Endothelial cell of umbilical vein (primary cell): Measurements from ENCODE around the gene IFNG-AS1. TPM values are rescaled to one million over a fixed set of nuclear protein-coding genes. Genes with fewer than 3 reads are reported as not detected.
A peak's percentile ranks its signal among the peaks of the same experiment; 100 is the strongest.

ENCODE experiments used
- BruUV-seq: library from RNA; stranded (reverse); fragments of 400-500 nt; replicated peaks from 2 replicates; lab custom pipeline; 2021; lab: Mats Ljungman, UMichigan
- CTCF ChIA-PET: fragments of 300-600, 350-600 bp; sonication (Branson Sonifier 250); formaldehyde crosslinking; loops from one replicate; lab custom pipeline; 2021; ENCODE audit warnings: antibody characterized with exemption, inconsistent platforms; lab: Charles Lee
- POLR2A ChIA-PET: fragments of 300-600, 350-600 bp; sonication (Branson Sonifier 250); formaldehyde crosslinking; loops from one replicate; lab custom pipeline; 2021; ENCODE audit warnings: antibody characterized with exemption, inconsistent platforms; lab: Charles Lee
- DNase-seq: peaks from one replicate; pipeline ENCODE4 v3.0.0-alpha.2; 2011; ENCODE audit warnings: low read depth, low spot score
- FAIRE-seq: peaks from 2 replicates; lab custom pipeline; 2011; peaks lifted over from hg19 to GRCh38; lab: Jason Lieb, UNC
- H2AFZ ChIP-seq: 2 replicates; pipeline ENCODE4 v1.6.0; 2012; ENCODE audit warnings: low read depth, low read length, control low read depth, inconsistent platforms
- H3K27ac ChIP-seq: 2 replicates; pipeline ENCODE4 v1.5.1; 2011; ENCODE audit warnings: low read depth, mild to moderate bottlenecking, control low read depth, low read length, moderate library complexity; ENCODE audit not compliant: insufficient read depth
- H3K27me3 ChIP-seq, 2 experiments: 2 replicates each; pipeline versions ENCODE4 v1.6.0 to v1.6.1; 2011; ENCODE audit warnings: low read length in 2 of 2, mixed read lengths in 1 of 2; ENCODE audit not compliant: control insufficient read depth in 2 of 2, insufficient read depth in 2 of 2
- H3K36me3 ChIP-seq, 2 experiments: 2 replicates in 1 of 2; 3 replicates in 1 of 2; pipeline ENCODE4 v1.5.1; 2011; ENCODE audit warnings: low read length in 2 of 2, mild to moderate bottlenecking in 1 of 2, moderate library complexity in 1 of 2; ENCODE audit not compliant: control insufficient read depth in 2 of 2, insufficient read depth in 2 of 2; ENCODE audit errors: extremely low read depth in 1 of 2
- H3K4me1 ChIP-seq: 3 replicates; pipeline ENCODE4 v1.5.1; 2011; ENCODE audit warnings: mild to moderate bottlenecking, low read length; ENCODE audit not compliant: control insufficient read depth, insufficient read depth; ENCODE audit errors: extremely low read depth
- H3K4me2 ChIP-seq: 2 replicates; pipeline ENCODE4 v1.6.1; 2011; ENCODE audit warnings: low read length, control low read depth, mixed read lengths; ENCODE audit not compliant: insufficient read depth
- H3K4me3 ChIP-seq, 3 experiments: fragments of 200-600 bp in 1 of 3; sonication (generic), shearing (Covaris generic) in 1 of 3; replicated peaks in 1 of 3; 2 replicates each; pipeline ENCODE4 v1.5.1; 2011 to 2016; ENCODE audit warnings: control low read depth in 3 of 3, low read length in 3 of 3, mild to moderate bottlenecking in 2 of 3, inconsistent platforms in 1 of 3, low read depth in 1 of 3, moderate library complexity in 1 of 3; ENCODE audit not compliant: insufficient read depth in 1 of 3
- H3K79me2 ChIP-seq: 2 replicates; pipeline ENCODE4 v1.6.0; 2012; ENCODE audit warnings: low read length, inconsistent platforms; ENCODE audit not compliant: control insufficient read depth, insufficient read depth
- H3K9ac ChIP-seq: replicated peaks from 2 replicates; pipeline ENCODE3; 2011; ENCODE audit warnings: low read length, control low read depth; ENCODE audit not compliant: insufficient read depth; ENCODE audit errors: extremely low read depth
- H3K9me1 ChIP-seq: replicated peaks from 3 replicates; pipeline ENCODE4 v1.6.0; 2011; ENCODE audit warnings: mild to moderate bottlenecking, low read length; ENCODE audit not compliant: control insufficient read depth, insufficient read depth; ENCODE audit errors: extremely low read depth
- H3K9me3 ChIP-seq: replicated peaks from 2 replicates; pipeline ENCODE4 v1.5.1; 2012; ENCODE audit warnings: low read length, inconsistent platforms; ENCODE audit not compliant: control insufficient read depth, insufficient read depth
- H4K20me1 ChIP-seq: replicated peaks from 2 replicates; pipeline ENCODE3; 2011; ENCODE audit warnings: mild to moderate bottlenecking, low read length; ENCODE audit not compliant: control insufficient read depth, insufficient read depth; ENCODE audit errors: extremely low read depth
- EZH2 ChIP-seq: IDR thresholded peaks from 2 replicates; pipeline ENCODE4 v1.6.1; 2012; ENCODE audit warnings: borderline replicate concordance, low read depth, mild to moderate bottlenecking, moderate library complexity, low read length, inconsistent platforms; ENCODE audit not compliant: severe bottlenecking
- FOS ChIP-seq: IDR thresholded peaks from 2 replicates; pipeline ENCODE4 v1.6.1; 2011; ENCODE audit warnings: mild to moderate bottlenecking, low read length, moderate library complexity, borderline replicate concordance; ENCODE audit not compliant: insufficient read depth
- GATA2 ChIP-seq: IDR thresholded peaks from 2 replicates; pipeline ENCODE4 v1.7.0; 2011; ENCODE audit warnings: low read depth, mild to moderate bottlenecking, moderate library complexity, mixed read lengths, low read length; ENCODE audit not compliant: insufficient read length, insufficient read depth
- JUN ChIP-seq: IDR thresholded peaks from 2 replicates; pipeline ENCODE4 v1.6.1; 2011; ENCODE audit warnings: borderline replicate concordance, low read depth; ENCODE audit not compliant: insufficient read length, insufficient read depth
- MYC ChIP-seq: IDR thresholded peaks from one replicate; pipeline ENCODE4 v1.6.1; 2011; ENCODE audit warnings: mild to moderate bottlenecking, low read depth, low read length
- POLR2A ChIP-seq: IDR thresholded peaks from 2 replicates; pipeline ENCODE4 v1.6.1; 2012; ENCODE audit warnings: low read depth, mild to moderate bottlenecking, control low read depth, low read length
- POLR2AphosphoS5 ChIP-seq: IDR thresholded peaks from 2 replicates; pipeline ENCODE4 v1.6.1; 2012; ENCODE audit warnings: low read depth, mild to moderate bottlenecking, control low read depth, low read length, moderate library complexity; ENCODE audit not compliant: insufficient read depth
- dilution Hi-C: fragments of 300-500 bp; cut with MboI; formaldehyde crosslinking; loops from one replicate; pipeline ENCODE4 v1.15.0; 2019; ENCODE audit warnings: low sequenced_read_pairs; ENCODE audit not compliant: extremely low pct_ligation_motif_present
- intact Hi-C: fragments of 100-400 bp; cut with micrococcal nuclease; formaldehyde crosslinking; loops from one replicate; pipeline ENCODE4 v1.10.0; 2022
- polyA plus RNA-seq, 4 experiments: library from polyadenylated mRNA; depleted of rRNA in 3 of 4; stranded (reverse) in 3 of 4; unstranded in 1 of 4; fragments of >200 nt; gene quantifications; 2 replicates each; pipeline versions ENCODE4 v1.2.1 to v1.2.3, GENCODE V29; 2011 to 2012; ENCODE audit warnings: missing spikeins in 1 of 4
- total RNA-seq: library from RNA; stranded (reverse); gene quantifications from 2 replicates; pipeline ENCODE4 v1.2.3, GENCODE V29; 2021
- TF ChIP-seq, protein P1 (sequence below): IDR thresholded peaks from 2 replicates; pipeline ENCODE4 v1.6.1; 2011; ENCODE audit not compliant: insufficient read depth, insufficient read length
- TF ChIP-seq, protein P2 (sequence below), 2 donors: IDR thresholded peaks; 1 replicate in 1 of 2; 2 replicates in 1 of 2; pipeline ENCODE4 v1.5.1; 2011; ENCODE audit warnings: low read length in 2 of 2, mild to moderate bottlenecking in 2 of 2, moderate library complexity in 2 of 2, control low read depth in 1 of 2, inconsistent platforms in 1 of 2, low read depth in 1 of 2; ENCODE audit not compliant: insufficient read depth in 1 of 2; ENCODE audit errors: extremely low read depth in 1 of 2

Gene IFNG-AS1
- total and polyA plus RNA-seq, 2 donors (not counting 3 experiments of a cell fraction or from before 2014, with no cell fraction given): not detected

DNA sequence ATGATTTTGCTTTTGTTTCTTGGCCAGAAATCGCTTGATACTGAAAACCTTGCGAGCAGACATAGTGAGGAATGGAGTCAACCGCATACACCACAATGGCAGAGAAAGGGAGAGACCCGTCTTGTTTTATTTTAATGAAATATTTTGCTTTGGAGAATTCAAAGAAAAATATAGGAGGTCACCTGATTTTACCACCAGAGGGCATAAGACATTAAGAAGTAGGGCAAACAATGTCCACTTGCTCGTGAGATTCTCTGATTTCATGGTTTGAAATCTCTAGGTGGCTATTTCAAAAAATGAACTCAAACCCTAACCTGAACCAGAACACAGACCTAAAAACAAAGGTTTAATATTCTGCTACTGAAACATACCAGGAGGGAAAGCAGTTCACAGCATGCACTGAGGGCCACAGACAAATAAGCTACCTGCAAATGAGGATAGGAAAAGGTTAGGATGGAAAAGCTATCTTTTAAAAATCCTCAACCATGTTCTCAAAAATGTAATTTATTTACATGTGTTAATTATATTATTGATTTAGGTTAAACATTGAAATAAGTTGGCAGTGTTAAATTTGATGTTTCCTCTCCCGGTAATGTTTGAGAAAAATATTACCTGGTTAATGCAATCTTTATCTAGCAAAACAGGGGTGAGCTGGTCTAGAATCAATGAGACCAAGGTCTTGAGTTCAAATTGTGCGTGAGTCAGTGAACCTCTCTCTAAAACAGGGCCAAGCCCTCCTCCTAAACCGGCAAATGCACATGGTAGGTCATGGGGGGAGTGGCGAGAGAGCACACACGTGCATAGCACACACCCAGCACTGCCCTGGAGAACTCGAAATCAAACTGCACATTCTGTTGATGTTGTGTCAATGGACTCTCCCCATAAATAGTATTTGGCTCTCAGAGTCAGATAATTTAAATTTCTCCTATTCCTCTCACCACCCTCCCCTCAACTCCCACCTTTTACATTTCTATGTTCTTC, 12.5 kb downstream of the IFNG-AS1 start:
- no peak overlapping the region for H2AFZ ChIP-seq
- ChIA-PET CTCF (interaction anchor here (0.8 to 1.1 kb wide), 2 partner anchors 38 to 646 kb away, joined by 3 to 4 read pairs; no protein-coding TSS in a partner anchor), POLR2A (no interaction called here)
- no TSS peak for BruUV-seq
- H3K4me2 ChIP-seq: no peak overlapping the region
- H3K4me3 ChIP-seq: no peak overlapping the region
- dilution Hi-C loops: no loop called here
- FAIRE-seq (no peak), DNase-seq (peak; percentile 3)
- H3K9ac ChIP-seq: no peak overlapping the region
- intact Hi-C loops: no loop called here
- no peak overlapping the region for H3K27ac ChIP-seq
- H3K79me2 ChIP-seq: no peaks in the 10 kb centered on the region
- TF ChIP-seq JUN: no peak
- TF ChIP-seq POLR2A: no peak
- no peak for TF ChIP-seq MYC
- TF ChIP-seq FOS: no peak
- no peaks in the 10 kb centered on the region for H3K9me3 ChIP-seq
- H4K20me1 ChIP-seq: no peaks in the 10 kb centered on the region
- H3K4me1 ChIP-seq: no peaks in the 10 kb centered on the region
- H3K27me3 ChIP-seq: no peaks in the 10 kb centered on the region
- no peaks in the 10 kb centered on the region for H3K36me3 ChIP-seq
- no peaks in the 10 kb centered on the region for H3K9me1 ChIP-seq

DNA sequence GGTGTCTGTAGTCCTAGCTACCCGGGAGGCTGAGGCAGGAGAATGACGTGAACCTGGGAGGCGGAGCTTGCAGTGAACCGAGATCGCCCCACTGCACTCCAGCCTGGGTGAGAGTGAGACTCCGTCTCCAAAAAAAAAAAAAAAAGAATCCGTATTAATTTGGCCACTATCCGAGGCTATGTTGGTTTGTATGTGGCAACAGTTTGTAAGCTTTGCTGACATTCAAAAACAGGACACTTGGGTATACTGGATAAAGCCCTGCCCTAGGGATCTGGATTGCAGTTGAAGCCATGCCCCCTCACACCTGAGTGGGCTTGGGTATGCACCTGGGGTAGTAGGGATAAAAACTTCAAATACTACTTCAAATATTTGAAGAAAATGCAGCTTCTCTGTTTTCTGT, 14.5 kb downstream of the IFNG-AS1 start:
- POLR2A ChIA-PET: interaction anchor here (0.7 kb wide), 1 partner anchor 1083 kb away, joined by 5 read pairs; no protein-coding TSS in a partner anchor
- no peak for DNase-seq
- H3K9me3 ChIP-seq: no peaks in the 10 kb centered on the region
- no peak overlapping the region for H3K27ac ChIP-seq
- no TSS peak for BruUV-seq
- H2AFZ ChIP-seq: no peak overlapping the region
- no peaks in the 10 kb centered on the region for H3K4me1 ChIP-seq
- intact Hi-C loops (no loop called here), dilution Hi-C loops (no loop called here)
- no peaks in the 10 kb centered on the region for H3K79me2 ChIP-seq
- CTCF ChIA-PET: no interaction called here
- H3K27me3 ChIP-seq: no peaks in the 10 kb centered on the region
- no peaks in the 10 kb centered on the region for H4K20me1 ChIP-seq
- FAIRE-seq: no peak
- no peaks in the 10 kb centered on the region for H3K9me1 ChIP-seq
- H3K9ac ChIP-seq: no peak overlapping the region
- no peak overlapping the region for H3K4me3 ChIP-seq
- H3K4me2 ChIP-seq: no peak overlapping the region
- TF ChIP-seq, protein P1, sequence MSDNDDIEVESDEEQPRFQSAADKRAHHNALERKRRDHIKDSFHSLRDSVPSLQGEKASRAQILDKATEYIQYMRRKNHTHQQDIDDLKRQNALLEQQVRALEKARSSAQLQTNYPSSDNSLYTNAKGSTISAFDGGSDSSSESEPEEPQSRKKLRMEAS: no peak
- TF ChIP-seq JUN (no peak), MYC (no peak), POLR2AphosphoS5 (no peak), POLR2A (no peak), GATA2 (no peak), FOS (no peak), EZH2 (no peak)
- TF ChIP-seq, protein P2, sequence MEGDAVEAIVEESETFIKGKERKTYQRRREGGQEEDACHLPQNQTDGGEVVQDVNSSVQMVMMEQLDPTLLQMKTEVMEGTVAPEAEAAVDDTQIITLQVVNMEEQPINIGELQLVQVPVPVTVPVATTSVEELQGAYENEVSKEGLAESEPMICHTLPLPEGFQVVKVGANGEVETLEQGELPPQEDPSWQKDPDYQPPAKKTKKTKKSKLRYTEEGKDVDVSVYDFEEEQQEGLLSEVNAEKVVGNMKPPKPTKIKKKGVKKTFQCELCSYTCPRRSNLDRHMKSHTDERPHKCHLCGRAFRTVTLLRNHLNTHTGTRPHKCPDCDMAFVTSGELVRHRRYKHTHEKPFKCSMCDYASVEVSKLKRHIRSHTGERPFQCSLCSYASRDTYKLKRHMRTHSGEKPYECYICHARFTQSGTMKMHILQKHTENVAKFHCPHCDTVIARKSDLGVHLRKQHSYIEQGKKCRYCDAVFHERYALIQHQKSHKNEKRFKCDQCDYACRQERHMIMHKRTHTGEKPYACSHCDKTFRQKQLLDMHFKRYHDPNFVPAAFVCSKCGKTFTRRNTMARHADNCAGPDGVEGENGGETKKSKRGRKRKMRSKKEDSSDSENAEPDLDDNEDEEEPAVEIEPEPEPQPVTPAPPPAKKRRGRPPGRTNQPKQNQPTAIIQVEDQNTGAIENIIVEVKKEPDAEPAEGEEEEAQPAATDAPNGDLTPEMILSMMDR (IDR thresholded peaks at IDR 0.05; ENCODE audit: extremely low read depth in 1 of 2, insufficient read depth in 1 of 2, low read depth in 1 of 2, low read length in 2 of 2): no peak
- H3K36me3 ChIP-seq: no peaks in the 10 kb centered on the region
